Parathyroid adenoma (tissue), 2 donors: Measurements from ENCODE around the gene MEF2C.

ENCODE experiments used
- H2AFZ ChIP-seq: fragments of 300-600 bp; sonication (generic); one replicate; pipeline ENCODE4 v1.7.0; 2017; ENCODE audit warnings: antibody characterized with exemption, mild to moderate bottlenecking
- H3K27ac ChIP-seq: fragments of 300-600 bp; sonication (generic); one replicate; pipeline ENCODE4 v1.7.0; 2017
- H3K27me3 ChIP-seq: fragments of 300-600 bp; sonication (generic); one replicate; pipeline ENCODE4 v1.7.0; 2017; ENCODE audit warnings: low read length; ENCODE audit not compliant: control insufficient read depth, insufficient read depth
- H3K36me3 ChIP-seq: fragments of 300-600 bp; sonication (generic); one replicate; pipeline ENCODE4 v1.7.0; 2017; ENCODE audit warnings: low read length; ENCODE audit not compliant: control insufficient read depth, insufficient read depth
- H3K4me1 ChIP-seq: fragments of 300-600 bp; sonication (generic); one replicate; pipeline ENCODE4 v1.7.0; 2017; ENCODE audit warnings: control low read depth
- H3K4me2 ChIP-seq: fragments of 300-600 bp; sonication (generic); one replicate; pipeline ENCODE4 v1.7.0; 2017; ENCODE audit warnings: low read length
- H3K4me3 ChIP-seq: fragments of 300-600 bp; sonication (generic); one replicate; pipeline ENCODE4 v1.7.0; 2017; ENCODE audit warnings: low read depth, low read length
- H3K79me2 ChIP-seq: fragments of 300-600 bp; sonication (generic); one replicate; pipeline ENCODE4 v1.7.0; 2017; ENCODE audit warnings: control low read depth
- H3K9ac ChIP-seq: fragments of 300-600 bp; sonication (generic); one replicate; pipeline ENCODE4 v1.7.0; 2017; ENCODE audit warnings: mild to moderate bottlenecking
- H3K9me3 ChIP-seq: fragments of 300-600 bp; sonication (generic); one replicate; pipeline ENCODE4 v1.7.0; 2017; ENCODE audit warnings: low read length; ENCODE audit not compliant: control insufficient read depth
- CTCF ChIP-seq: fragments of 300-600 bp; sonication (generic); IDR thresholded peaks from one replicate; pipeline ENCODE4 v1.7.0; 2017; ENCODE audit warnings: antibody characterized with exemption, mild to moderate bottlenecking
- donor health status: primary hyperparathyroidism.

MEF2C gene

GRCh38 chr5:88841212-88841611 is 41.8 kb downstream of the MEF2C start:
- H3K36me3 ChIP-seq = no peaks in the 10 kb centered on the region
- H3K4me1 ChIP-seq = no peaks in the 10 kb centered on the region
- no peak for TF ChIP-seq CTCF
- no peak overlapping the region for H3K9ac ChIP-seq
- no peak overlapping the region for H2AFZ ChIP-seq
- no peak overlapping the region for H3K4me2 ChIP-seq
- no peak overlapping the region for H3K4me3 ChIP-seq
- H3K79me2 ChIP-seq = no peaks in the 10 kb centered on the region
- no peaks in the 10 kb centered on the region for H3K9me3 ChIP-seq
- H3K27me3 ChIP-seq = no peaks in the 10 kb centered on the region
- no peak overlapping the region for H3K27ac ChIP-seq

GRCh38 chr5:88840495-88840894 is 42.5 kb downstream of the MEF2C start:
- no peaks in the 10 kb centered on the region for H3K4me1 ChIP-seq
- no peak overlapping the region for H3K4me2 ChIP-seq
- no peaks in the 10 kb centered on the region for H3K9me3 ChIP-seq
- H3K27me3 ChIP-seq = no peaks in the 10 kb centered on the region
- H3K9ac ChIP-seq = no peak overlapping the region
- no peak overlapping the region for H3K27ac ChIP-seq
- no peaks in the 10 kb centered on the region for H3K79me2 ChIP-seq
- no peak for TF ChIP-seq CTCF
- H2AFZ ChIP-seq = no peak overlapping the region
- no peaks in the 10 kb centered on the region for H3K36me3 ChIP-seq
- H3K4me3 ChIP-seq = no peak overlapping the region

GRCh38 chr5:88839238-88839637 is 43.7 kb downstream of the MEF2C start:
- TF ChIP-seq CTCF = no peak
- Histone ChIP-seq H2AFZ (no peak overlapping the region), H3K79me2 (no peaks in the 10 kb centered on the region), H3K9me3 (no peaks in the 10 kb centered on the region), H3K27ac (no peak overlapping the region), H3K4me3 (no peak overlapping the region), H3K4me2 (no peak overlapping the region), H3K36me3 (no peaks in the 10 kb centered on the region), H3K9ac (no peak overlapping the region), H3K4me1 (no peaks in the 10 kb centered on the region), H3K27me3 (no peaks in the 10 kb centered on the region)

- Histone ChIP-seq H3K79me2 (no peaks in the 10 kb centered on the region), H3K27ac (no peak overlapping the region), H3K9ac (no peak overlapping the region), H3K4me3 (no peak overlapping the region), H3K36me3 (no peaks in the 10 kb centered on the region), H3K27me3 (no peaks in the 10 kb centered on the region), H3K4me2 (no peak overlapping the region), H2AFZ (no peak overlapping the region), H3K4me1 (no peaks in the 10 kb centered on the region), H3K9me3 (no peaks in the 10 kb centered on the region)
- no peak for TF ChIP-seq CTCF
Observed at GRCh38 chr5:88838500-88838899, 44.5 kb downstream of the MEF2C start.

GRCh38 chr5:88837817-88838216 is 45.2 kb downstream of the MEF2C start:
- no peak overlapping the region for H3K27ac ChIP-seq

More at GRCh38 chr5:88837817-88838216, 45.2 kb downstream of the MEF2C start:
- H3K9me3 ChIP-seq = no peaks in the 10 kb centered on the region
- H3K4me1 ChIP-seq = no peaks in the 10 kb centered on the region
- H3K79me2 ChIP-seq = no peaks in the 10 kb centered on the region
- H3K36me3 ChIP-seq = no peaks in the 10 kb centered on the region
- H3K4me3 ChIP-seq = no peak overlapping the region
- no peaks in the 10 kb centered on the region for H3K27me3 ChIP-seq
- no peak for TF ChIP-seq CTCF
- H3K4me2 ChIP-seq = no peak overlapping the region
- H3K9ac ChIP-seq = no peak overlapping the region
- H2AFZ ChIP-seq = no peak overlapping the region
